GM12875 (cell line): ENCODE measurements around the gene GPR55.
A peak's percentile ranks its signal among the peaks of the same experiment; 100 is the strongest.

Source experiments
- H3K4me3 ChIP-seq: one replicate; pipeline ENCODE4 v1.5.1; 2011; ENCODE audit warnings: low read depth, low read length, control low read depth
- TF ChIP-seq, protein P1 (sequence below): IDR thresholded peaks from 2 replicates; pipeline ENCODE4 v1.5.1; 2011; ENCODE audit warnings: low read depth, mild to moderate bottlenecking, control low read depth, inconsistent platforms, low read length, moderate library complexity, borderline replicate concordance; ENCODE audit not compliant: insufficient read depth

Gene GPR55

DNA sequence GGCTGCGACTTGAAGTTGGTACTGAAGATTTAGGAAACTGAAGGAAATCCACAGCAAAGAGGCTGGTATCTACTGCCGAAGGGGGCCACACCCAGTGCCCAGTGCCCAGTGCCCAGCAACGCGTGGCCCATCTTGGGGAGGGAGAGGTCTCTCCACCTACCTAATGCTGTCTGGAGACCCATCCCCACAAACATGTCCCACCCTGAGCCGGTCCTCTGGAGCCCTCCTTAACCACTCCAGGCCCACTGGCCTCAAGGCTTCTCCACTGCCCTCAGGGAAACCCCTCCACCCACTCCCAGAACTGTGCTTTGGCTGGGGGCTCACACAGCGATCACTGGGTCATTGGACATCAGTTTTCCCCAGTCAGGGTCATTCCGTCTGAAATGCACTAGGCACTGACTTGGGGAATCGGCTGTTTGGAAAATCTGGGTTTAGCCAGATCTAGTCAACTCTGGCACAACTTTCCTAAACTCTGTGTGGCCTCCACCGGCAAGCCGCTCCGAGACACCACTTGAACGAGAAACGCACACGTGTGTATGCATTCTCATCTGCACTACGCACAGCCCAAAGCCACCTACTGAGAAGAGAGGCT lies 20.1 kb downstream of the GPR55 start:
- H3K4me3 ChIP-seq: no peak overlapping the region
- TF ChIP-seq, protein P1, sequence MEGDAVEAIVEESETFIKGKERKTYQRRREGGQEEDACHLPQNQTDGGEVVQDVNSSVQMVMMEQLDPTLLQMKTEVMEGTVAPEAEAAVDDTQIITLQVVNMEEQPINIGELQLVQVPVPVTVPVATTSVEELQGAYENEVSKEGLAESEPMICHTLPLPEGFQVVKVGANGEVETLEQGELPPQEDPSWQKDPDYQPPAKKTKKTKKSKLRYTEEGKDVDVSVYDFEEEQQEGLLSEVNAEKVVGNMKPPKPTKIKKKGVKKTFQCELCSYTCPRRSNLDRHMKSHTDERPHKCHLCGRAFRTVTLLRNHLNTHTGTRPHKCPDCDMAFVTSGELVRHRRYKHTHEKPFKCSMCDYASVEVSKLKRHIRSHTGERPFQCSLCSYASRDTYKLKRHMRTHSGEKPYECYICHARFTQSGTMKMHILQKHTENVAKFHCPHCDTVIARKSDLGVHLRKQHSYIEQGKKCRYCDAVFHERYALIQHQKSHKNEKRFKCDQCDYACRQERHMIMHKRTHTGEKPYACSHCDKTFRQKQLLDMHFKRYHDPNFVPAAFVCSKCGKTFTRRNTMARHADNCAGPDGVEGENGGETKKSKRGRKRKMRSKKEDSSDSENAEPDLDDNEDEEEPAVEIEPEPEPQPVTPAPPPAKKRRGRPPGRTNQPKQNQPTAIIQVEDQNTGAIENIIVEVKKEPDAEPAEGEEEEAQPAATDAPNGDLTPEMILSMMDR: no peak

DNA sequence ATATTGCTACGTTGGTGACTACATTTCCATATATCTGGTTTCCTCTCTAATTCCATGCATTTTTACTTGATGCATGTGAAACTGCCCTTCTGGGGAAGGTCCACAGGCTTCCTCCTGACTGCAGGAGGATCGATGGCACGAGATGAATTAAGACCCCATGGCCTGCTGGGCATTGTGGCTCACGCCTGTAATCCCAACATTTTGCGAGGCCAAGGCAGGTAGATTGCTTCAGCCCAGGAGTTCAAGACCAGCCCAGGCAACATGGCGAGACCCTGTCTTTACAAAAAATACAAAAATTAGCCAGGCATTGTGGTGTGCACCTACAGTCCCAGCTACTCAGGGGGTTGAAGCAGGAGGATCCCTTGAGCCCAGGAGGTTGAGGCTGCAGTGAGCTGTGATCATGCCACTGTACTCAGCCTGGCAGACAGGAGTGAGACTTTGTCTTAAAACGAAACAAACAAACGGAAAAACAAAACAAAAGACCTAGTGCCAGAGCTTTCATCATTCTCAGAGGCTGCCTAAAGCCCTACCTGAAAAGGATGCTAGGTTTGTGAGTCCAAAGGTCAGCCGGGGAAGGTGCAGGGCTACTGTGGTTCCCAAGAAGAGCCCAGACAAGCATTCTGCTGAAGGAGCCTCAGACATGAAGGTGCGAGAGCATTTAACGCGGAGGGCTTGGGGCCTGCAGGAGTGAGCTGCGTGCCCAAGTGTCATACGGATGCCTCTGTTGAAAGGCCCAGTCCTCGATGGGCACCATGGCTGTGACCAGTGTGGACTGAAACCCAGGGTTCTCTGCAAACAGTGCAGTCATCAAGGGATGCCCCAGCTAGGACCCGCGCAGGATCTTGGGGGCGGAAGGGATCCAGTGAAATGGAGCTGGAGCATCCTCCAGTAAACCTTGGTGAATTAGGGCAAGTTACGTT lies 21.6 kb downstream of the GPR55 start:
- TF ChIP-seq, protein P1: no peak
- no peak overlapping the region for H3K4me3 ChIP-seq

DNA sequence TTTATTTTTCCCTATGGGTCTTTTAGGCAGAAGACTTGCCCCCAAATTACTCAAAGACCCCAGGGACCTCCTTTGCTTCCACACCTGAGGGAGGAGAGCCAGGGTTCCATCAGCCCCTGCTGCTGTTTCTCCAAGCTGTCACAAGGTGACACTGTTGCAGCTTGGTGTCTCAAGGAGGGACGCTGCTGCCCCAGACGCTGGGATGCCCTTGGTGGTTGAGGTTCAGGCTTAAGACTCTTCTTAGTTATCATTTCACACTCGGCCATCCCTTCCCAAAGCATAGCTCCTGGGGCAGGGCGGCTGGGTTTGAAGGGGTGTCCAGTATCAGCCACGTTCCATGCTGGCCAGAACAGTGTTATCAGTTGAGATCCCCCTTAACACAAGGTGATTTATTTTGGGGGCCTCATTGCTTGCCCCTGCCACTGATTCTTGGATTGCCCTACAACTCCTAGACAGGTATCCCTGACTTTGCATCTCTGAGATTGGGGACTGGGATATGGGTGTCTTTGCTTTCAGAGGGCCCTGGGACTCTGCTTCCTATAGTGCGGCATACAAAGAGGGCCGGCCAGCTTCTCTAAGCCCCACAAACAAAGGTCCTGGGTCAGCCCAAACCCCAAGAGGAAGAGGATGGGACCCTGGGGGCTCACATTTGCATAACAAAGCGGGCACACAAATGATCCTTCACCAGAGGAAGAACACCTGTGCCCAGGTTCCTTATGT lies 22.7 kb downstream of the GPR55 start:
- H3K4me3 ChIP-seq: no peak overlapping the region
- TF ChIP-seq, protein P1: peak; percentile 98

DNA sequence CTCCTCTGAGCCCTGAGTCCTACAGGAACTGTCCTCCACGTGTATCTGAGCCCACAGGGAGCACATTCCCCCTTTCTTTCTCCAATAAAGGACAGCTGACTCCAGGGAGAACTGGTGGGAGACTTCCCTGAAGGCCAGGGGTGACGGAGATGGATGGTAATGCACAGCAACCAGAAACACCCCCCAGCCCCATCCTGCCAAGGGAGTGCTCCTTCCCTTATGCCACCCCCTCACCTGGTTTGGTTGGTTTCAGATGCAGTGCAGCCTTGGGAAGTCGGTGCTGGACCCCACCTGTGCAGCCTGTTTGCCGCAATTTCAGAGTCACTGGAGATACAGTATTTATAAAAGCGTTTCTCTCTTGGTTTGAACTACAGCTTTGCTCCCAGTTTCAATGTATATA lies 24.0 kb downstream of the GPR55 start:
- H3K4me3 ChIP-seq: no peak overlapping the region
- TF ChIP-seq, protein P1: no peak

DNA sequence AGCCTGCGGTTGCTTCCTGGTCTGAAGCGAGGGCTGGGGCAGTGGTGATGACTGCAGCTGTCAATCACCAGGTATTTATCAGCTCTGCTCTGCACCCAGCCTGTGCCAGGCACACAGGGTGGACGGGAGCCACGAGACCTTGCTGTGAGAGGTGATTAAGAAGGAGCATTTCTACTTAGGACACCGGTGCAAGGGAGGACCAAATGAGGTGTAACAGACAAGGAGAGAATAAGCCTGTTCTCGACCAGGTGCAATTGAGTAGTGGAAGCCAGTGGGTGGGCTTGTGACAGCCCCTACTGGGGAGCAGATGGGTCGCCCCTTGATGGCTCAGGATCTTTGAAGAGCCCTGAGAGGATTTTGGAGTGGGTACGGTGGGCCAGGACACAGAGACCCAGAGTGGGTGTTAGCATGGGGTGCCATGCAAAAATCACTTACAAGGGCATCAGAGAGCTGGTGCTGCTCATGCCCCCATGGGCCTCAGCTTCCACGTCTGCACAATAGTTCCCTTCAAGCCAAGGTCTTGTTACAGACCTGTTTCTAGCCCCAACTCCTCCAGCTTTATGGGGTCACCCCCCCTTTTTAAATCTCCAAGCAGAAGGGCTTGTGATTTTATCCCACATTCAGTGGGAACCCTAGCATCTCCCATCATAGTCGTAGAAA lies 24.6 kb downstream of the GPR55 start:
- no peak overlapping the region for H3K4me3 ChIP-seq
- TF ChIP-seq, protein P1: no peak

DNA sequence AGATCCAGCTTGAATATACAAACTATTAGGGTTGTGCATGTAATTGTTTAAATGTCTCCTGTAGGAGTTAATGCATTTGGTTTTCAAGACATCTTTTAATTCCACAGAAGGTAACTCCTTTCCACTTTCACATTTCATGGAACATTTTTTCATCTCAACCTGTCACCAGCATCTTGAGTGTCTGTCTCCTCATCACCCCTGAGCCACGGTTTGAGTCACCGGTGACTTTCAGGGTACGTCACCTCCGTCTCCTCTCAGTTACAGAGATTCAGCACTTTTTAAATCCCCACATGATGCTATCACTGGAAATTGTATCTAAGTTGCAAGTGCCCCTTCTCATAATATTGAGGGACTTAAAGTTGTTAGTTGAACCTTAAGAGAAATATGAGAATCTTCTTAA lies 25.3 kb downstream of the GPR55 start:
- H3K4me3 ChIP-seq: no peak overlapping the region
- TF ChIP-seq, protein P1: no peak
